Right kidney (tissue), 9 donors: Measurements from ENCODE around the gene ASB10.

Experiments
- DNase-seq: peaks from one replicate; pipeline ENCODE4 v3.0.0-alpha.2; 2016
- long read RNA-seq, 8 donors: transcript quantifications; one replicate each; lab custom pipeline, GENCODE V29; 2026

Gene ASB10
- long read RNA-seq, donor 1, result 0 reads
- long read RNA-seq, donor 2, result 0 reads
- long read RNA-seq, donor 3, result 0 reads
- long read RNA-seq, donor 4, result 0 reads
- long read RNA-seq, donor 5, result 0 reads
- long read RNA-seq, donor 6, result 0 reads
- long read RNA-seq, donor 7, result 0 reads
- long read RNA-seq, donor 8, result 0 reads

GRCh38 chr7:151186640-151187408 lies at the start of gene ASB10:
ASB10 (minus strand) TSS chr7:151187250; CDS start chr7:151187130, 120 bp downstream.
- no peak for DNase-seq

- DNase-seq, result no peak
Measured at GRCh38 chr7:151236406-151236805, 49.4 kb upstream of the ASB10 start.

- DNase-seq, result no peak
Measured at GRCh38 chr7:151235091-151235787, 48.2 kb upstream of the ASB10 start.

GRCh38 chr7:151233804-151234203 lies 46.8 kb upstream of the ASB10 start:
- no peak for DNase-seq

GRCh38 chr7:151232917-151233701 lies 46.1 kb upstream of the ASB10 start:
- no peak for DNase-seq

- peak; percentile 84 for DNase-seq
Measured at GRCh38 chr7:151232091-151232916, 45.3 kb upstream of the ASB10 start, which contains the start of gene CHPF2. CHPF2 (plus strand) TSS chr7:151232483; CDS start chr7:151234012, 1,529 bp downstream.

- no peak for DNase-seq
Measured at GRCh38 chr7:151231080-151231479, 44.0 kb upstream of the ASB10 start.

- DNase-seq, result no peak
Measured at GRCh38 chr7:151229249-151229648, 42.2 kb upstream of the ASB10 start.

- no peak for DNase-seq
Measured at GRCh38 chr7:151228024-151228866, 41.2 kb upstream of the ASB10 start.

GRCh38 chr7:151226875-151227782 lies 40.1 kb upstream of the ASB10 start, which contains the start of gene ABCF2:
ABCF2 (minus strand) TSS chr7:151227205; CDS start chr7:151226458, 747 bp downstream.
- peak; percentile 87 for DNase-seq

- DNase-seq, result no peak
Measured at GRCh38 chr7:151226560-151226874, 39.5 kb upstream of the ASB10 start.

GRCh38 chr7:151225948-151226510 lies 39.0 kb upstream of the ASB10 start:
- no peak for DNase-seq

GRCh38 chr7:151223728-151224127 lies 36.7 kb upstream of the ASB10 start:
- no peak for DNase-seq

GRCh38 chr7:151218170-151218569 lies 31.1 kb upstream of the ASB10 start:
- no peak for DNase-seq

- DNase-seq, result no peak
Measured at GRCh38 chr7:151215396-151215795, 28.3 kb upstream of the ASB10 start.

GRCh38 chr7:151213826-151214225 lies 26.8 kb upstream of the ASB10 start:
- DNase-seq, result no peak

GRCh38 chr7:151212626-151213025 lies 25.6 kb upstream of the ASB10 start:
- no peak for DNase-seq

- DNase-seq, result no peak
Measured at GRCh38 chr7:151211155-151211772, 24.2 kb upstream of the ASB10 start.
